GM21723 (cell line): Measurements from ENCODE around the gene TNFAIP2.

Experiments used
- ATAC-seq: cut with Tn5 transposase; IDR thresholded peaks from one replicate; pipeline ENCODE4 v1.9.1; 2021; ENCODE audit warnings: mild to moderate bottlenecking, moderate library complexity; ENCODE audit not compliant: unreplicated experiment

TNFAIP2 gene

GRCh38 chr14:103093856-103094405, 29.3 kb upstream of the TNFAIP2 start:
- ATAC-seq = no peak

DNA sequence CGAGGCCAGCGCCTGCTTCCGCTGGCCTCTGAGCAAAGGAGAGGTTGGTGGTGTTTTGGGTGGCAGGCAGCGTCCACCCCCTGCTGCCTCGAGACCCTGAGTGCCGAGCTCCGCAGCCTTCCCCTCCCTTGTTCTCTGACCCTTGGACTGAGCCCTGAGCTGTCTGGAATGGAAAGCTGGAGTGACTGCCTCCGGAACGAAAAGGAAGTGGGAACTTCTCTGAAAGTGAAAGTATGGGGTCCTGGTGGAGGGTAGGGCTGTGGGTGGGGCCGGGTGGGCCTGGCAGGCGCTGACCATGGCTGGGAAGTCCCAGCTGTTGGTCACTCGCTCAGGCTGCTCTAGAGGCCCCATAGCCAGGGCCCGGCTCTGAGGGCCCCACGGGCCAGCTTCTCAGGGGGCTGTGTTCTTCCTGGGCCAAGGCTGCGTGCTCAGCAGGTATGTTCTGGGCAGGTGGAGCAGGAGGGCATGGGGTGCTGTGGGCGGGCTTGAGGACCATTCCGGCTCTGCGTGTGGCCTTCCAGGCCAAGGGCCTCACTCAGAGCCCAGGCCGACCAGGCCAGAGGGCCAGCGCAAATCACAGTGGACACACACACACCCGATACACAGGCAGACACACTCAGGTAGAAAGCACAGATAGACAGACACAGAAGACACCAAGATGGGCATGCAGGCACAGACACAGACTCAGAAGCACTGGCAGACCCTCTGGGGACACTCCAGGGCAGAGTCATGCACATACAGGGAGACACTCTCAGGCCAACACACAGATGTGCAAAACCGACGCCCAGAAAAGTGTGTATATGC, 28.7 kb upstream of the TNFAIP2 start, which contains the start of gene EXOC3L4:
EXOC3L4 (plus strand) TSS at position 320 of the 804 bp plus-strand sequence. CDS start 5,495 bp downstream, outside the sequence.
- no peak for ATAC-seq

GRCh38 chr14:103095210-103095778, 28.0 kb upstream of the TNFAIP2 start:
- ATAC-seq = no peak

GRCh38 chr14:103096387-103096786, 26.9 kb upstream of the TNFAIP2 start:
- ATAC-seq = no peak

DNA sequence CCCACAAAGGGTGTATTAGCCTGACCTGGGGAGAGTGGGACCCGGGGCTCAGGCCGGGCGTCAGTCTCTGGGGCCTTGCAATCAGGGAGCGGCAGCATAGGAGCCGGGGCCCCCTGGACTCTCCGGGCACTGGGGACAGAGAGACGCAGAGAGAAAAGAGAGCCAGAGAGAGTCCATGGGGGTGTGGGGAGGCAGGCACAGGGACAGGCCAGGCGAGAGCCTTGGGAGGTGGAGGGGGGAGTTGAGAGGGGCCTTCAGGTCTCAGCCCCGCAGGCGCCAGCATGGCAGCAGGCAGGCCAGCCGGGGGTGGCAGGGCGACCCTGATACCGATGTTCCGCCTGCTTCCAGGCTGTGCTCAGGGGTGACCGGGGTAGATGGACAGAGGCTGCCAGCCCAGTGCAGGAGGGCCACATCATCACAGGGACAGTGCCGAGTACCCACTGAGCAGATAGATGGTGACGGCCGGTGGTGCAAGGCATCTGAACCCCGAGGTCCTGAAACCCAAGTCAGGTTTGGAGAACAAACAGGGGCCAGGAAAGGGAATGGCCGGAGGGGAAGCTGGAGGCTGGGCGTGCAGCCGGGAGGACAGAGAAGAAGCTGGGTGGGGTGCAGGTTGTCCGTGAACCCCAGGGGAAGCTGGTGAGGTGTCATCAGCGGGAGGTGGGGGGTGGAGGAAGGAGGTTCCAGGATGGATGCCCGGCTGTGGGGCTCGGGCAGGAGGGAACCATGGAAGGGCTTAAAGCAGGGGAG, 25.8 kb upstream of the TNFAIP2 start:
- no peak for ATAC-seq

- ATAC-seq = no peak
These were observed 25.0 kb upstream of the TNFAIP2 start for GRCh38 chr14:103097994-103098957.

DNA sequence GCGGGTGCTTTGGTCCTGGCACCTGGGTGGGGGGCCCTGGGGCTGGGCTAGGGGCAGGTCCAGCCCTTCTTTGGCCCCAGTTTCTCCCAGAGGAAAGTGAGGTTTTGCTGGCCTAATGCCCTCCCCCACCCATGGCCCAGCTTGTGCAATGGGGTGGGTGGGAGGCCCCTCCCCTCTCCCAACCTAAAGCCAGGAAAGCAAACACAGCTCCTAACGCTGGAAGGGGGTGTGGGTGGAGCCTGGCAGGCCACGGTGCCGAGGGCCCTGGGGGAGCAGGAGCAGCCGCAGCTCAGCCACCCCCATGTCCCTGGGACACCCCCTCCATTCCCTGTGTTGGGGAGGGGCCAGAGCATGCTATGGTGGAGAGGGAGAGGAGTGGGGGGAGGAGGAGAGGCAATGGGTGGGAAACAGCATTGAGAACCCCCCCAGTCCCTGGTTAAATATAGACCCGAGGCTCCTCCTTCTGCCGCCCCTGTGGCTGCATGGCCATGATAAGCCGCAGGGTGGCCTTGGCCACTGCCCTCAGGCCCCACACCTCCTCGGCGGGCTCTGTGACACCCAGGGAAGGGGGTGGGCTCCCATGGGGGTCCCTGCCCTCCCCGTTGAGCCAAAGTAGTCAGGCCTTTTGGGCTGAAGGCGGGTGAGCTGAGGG, 24.1 kb upstream of the TNFAIP2 start:
- ATAC-seq = no peak

DNA sequence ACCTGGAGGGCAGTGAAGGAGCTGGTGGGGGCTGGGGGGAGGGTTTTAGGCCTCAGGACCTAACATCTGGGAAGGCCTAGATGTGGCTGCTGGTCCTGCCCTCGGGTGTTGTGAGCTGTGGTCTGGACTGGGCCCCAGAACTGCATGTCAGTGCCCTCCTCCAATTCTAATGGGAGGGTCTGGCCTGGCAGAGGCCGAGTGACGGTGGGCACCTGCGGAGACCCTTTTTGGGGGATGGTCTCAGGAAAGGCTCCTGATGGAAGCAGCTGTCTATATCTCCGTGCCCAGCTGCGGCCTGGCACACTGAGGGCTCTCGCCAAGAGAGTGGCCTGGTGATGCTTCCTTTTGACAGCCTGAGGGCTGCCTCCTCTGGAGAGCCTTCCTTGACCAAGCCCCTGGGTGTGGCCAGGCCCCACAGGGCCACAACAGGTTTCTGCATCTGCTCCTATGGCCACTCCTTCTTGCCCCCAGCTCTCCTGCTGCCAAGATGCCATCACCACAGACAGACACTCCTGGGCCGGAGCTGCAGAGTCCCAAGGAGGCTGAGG, 23.5 kb upstream of the TNFAIP2 start:
- no peak for ATAC-seq

DNA sequence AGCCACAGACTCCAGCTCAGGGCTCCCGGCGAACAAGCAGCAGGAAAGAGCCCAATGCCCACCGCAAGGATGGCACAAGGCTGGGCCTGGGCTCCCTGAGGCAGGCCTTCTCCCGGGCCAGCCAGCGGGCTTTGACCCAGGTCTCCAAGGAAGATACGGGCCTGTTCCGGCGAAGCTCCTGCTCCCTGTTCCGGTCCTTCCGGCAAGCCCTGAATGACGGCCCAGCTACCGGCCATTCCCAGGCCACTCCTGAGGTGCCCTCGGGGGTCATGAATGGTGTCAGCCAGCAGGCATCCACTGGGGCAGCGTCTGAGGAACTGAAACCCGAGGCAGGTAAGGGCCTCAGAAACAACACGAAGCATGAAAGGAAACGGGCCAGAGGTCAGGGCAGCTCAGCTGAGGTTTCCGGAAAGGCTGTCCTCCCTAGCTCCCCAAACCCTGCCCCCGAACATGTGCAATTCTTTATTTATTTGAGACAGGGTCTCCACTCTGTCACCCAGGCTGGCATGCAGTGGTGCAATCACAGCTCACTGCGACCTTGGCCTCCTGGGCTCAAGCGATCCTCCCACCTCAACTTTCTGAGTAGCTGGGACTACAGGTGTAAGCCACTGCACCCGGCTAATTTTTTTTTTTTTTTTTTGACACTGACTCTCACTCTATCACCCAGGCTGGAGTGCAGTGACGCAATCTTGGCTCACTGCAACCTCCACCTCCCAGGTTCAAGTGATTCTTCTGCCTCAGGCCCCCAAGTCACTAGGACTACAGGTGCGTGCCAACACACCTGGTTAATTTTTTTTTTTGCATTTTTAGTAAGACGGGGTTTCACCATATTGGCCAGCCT, 22.8 kb upstream of the TNFAIP2 start:
- no peak for ATAC-seq

DNA sequence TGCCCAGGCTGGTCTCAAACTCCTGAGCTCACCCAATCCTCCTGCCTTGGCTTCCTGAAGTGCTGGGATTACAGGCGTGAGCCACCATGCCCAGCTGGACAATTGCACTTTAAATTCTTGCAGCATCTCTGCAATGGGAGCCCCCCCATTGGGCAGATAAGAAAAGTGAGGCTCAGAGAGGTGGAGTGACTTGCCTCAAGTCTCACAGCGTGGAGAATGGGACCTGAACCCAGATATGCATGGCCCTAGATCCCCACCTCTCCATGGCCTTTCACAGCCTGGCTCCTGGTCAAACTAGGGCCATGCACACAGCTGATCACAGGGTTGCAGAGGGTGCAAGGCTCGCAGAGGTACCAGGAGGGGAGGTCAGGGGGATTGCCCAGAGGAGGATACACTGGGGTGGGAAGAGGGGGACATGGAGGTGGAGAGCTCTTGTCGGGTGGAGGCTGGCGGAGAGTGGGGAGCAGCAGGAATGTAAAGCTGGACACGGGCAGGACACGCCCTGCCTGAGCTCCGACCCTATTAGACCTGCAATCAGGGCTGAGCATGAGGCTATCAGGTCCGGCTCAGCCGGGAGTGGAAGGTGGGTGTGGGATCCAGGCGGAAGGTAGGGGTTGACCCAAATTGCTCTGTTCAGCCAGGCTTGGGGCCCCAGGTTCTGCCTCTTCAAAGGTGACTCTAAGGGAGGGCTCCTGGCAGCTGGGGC, 21.9 kb upstream of the TNFAIP2 start:
- no peak for ATAC-seq

DNA sequence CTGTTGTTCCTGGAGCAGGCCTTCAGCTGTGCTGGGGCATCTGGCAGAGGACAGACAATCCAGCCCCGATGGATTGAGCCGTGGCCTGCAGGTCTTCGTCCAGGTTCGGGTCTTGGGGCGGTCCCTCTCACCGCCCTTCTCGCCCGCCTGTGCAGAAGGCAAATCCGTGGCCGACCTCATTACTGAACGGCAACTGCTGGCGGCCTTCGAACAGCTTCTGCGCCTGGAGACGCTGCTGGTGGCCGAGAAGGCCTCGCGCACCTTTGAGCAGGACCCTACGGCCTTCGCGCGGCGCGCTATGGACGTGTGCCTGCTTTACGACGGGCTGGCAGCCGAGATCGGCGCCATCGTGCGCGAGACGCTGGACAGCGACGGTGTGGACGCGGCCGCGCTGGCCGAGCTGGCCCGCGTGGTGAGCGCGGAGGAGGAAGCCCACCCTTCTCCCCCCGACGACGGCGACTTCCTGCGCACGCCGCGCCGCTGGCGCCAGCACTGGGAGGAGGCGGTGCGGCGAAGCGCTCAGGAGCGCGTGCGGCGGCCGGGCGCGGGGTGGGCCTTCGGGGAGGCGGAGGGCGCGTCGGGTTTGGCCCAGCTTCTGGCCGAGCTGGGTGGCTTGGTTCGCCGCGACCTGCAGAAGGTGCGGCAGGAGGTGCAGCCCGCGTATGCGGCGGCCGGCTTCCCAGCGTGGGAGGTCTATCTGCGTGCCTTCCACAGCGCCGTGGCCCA, 21.1 kb upstream of the TNFAIP2 start:
- no peak for ATAC-seq

DNA sequence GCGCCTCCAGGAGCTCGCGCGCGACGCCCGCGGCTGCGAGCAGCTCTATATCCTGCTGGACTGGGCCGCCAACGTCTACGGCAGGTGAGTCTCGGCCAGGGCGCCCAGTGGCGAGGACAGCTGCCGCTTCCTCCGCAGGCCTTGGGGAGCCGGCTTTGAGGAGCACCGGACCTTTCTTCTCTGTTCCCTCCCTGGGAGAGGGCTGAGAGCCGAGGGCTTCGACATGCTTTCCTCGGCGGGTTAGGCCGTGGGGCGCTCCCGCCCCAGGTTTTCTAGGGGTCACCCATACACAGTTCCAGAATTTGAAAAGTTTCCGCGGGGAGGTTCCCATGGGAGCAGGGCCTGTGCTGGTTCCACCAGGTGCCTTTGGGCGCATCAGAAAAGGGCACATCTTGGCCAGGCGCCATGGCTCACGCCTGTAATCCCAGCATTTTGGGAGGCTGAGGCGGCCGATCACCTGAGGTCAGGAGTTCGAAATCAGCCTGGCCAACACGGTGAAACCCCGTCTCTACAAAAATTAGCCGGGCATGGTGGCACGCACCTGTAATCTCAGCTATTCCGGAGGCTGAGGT, 20.5 kb upstream of the TNFAIP2 start:
- no peak for ATAC-seq

DNA sequence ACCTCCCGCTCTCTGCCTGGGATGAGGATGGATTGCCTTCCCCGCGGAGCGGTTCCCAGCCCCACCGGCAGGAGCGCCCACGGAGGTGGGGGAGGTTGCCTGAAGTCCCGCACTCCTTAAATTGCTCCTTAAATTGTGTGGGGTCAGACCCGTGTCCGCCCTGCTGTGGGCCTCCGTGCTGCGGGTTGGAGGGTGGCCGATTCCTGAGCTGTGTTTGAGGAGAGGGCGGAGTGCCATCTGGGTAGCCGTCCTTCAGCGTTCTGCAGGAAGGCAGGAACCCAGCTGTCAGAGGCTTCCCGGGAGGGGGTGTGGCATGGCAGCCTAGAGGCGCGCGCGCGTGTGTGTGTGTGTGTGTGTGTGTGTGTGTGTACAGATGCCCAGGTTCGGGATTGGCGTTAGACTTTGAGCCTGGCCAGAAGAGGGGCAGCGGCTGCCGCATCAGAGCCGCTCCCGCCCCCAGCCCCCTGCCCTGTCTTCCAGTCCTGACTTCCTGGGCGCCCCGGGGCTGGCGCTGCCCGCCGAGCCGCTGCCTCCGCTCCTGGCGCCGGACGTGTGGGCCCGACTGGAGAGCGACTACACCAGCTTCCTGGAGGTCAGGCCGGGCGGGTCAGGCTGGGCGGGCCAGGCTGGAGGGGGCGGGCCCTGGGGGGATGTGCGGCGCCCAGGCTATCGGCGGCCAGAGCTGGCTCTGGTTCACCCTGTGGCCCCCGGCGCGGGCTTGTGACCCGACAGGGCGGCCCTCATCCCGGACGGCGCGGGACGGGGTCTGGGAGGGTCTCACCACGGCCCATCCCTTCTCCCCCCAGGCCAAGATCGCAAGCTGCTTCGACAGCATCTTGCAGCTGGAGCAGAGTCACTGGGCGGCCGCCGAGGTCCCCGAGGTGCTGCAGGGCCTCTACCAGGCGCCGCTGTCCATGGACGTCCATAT, 19.5 kb upstream of the TNFAIP2 start:
- ATAC-seq = no peak

DNA sequence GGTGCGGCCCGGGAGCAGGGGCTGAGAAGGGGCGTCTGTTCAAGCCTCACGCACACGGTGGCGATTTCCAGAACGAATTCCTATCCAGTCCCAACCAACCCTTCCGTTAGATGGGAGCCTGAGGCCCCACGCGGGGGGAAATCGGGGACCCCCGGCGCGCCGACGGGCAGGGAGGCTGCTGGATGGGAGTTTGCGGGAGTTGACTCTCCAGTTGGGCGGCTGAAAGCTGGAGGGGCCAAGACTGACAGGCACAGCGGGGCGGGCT, 18.9 kb upstream of the TNFAIP2 start:
- ATAC-seq = no peak

- peak; percentile 47 for ATAC-seq
These were observed 18.4 kb upstream of the TNFAIP2 start for GRCh38 chr14:103104654-103105452.
